COLO668 (cell line): ENCODE results near the gene PXYLP1.
"Not testable (repeated sequence)": the region's sequence is repeated elsewhere in the genome, so short reads cannot be mapped to it uniquely, and the experiment has no call there.

Source experiments
- DNase-seq: peaks from one replicate; lab custom pipeline; 2025; ENCODE audit not compliant: unreplicated experiment; lab: John Stamatoyannopoulos, UW

The PXYLP1 gene

DNA sequence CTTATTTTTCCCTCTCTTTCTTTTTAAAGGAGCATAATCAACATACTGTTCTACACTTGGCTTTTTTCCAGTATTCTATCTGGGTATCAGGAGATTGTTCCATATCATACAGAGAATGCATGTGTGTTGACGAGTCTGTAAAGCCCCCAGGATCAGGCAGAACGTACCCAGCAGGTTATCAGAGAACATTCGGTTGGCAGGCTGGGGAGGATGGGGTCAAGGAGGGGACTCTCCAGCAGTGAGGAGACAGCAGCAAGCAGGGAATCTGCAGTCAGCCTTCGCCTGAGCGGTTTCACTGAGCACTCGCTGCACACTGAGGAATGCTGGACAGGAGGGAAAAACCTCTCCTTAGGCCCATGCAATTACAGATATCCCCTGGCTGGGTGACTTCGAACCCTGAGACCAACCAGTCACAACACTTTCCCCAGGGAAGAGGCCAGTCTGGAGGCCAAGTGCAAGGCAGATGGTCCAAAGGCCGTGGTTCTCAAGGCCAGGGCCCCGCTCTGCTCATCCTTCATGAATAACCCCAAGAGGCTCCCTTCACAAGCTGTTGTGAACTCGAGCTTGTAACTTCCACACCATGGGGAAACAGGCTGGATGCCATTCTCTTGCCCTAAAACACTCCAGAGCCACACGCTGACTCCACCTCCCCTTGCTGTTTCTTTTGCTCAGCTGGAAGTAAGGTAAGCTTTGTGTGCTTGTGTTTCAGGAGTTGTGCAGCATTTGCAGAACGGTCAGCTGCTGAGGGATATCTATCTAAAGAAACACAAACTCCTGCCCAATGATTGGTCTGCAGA is 60.1 kb downstream of the PXYLP1 start:
- no peak for DNase-seq

DNA sequence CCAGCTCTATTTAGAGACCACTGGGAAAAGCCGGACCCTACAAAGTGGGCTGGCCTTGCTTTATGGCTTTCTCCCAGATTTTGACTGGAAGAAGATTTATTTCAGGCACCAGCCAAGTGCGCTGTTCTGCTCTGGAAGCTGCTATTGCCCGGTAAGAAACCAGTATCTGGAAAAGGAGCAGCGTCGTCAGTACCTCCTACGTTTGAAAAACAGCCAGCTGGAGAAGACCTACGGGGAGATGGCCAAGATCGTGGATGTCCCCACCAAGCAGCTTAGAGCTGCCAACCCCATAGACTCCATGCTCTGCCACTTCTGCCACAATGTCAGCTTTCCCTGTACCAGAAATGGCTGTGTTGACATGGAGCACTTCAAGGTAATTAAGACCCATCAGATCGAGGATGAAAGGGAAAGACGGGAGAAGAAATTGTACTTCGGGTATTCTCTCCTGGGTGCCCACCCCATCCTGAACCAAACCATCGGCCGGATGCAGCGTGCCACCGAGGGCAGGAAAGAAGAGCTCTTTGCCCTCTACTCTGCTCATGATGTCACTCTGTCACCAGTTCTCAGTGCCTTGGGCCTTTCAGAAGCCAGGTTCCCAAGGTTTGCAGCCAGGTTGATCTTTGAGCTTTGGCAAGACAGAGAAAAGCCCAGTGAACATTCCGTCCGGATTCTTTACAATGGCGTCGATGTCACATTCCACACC is 60.9 kb downstream of the PXYLP1 start:
- no peak for DNase-seq

DNA sequence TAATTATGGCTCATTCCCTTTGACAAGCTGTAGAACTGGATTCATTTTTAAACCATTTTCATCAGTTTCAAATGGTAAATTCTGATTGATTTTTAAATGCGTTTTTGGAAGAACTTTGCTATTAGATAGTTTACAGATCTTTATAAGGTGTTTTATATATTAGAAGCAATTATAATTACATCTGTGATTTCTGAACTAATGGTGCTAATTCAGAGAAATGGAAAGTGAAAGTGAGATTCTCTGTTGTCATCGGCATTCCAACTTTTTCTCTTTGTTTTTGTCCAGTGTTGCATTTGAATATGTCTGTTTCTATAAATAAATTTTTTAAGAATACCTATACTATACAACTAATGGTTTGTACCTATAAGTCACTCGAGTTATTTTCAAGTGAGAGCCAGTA is 62.7 kb downstream of the PXYLP1 start:
- DNase-seq: no peak

DNA sequence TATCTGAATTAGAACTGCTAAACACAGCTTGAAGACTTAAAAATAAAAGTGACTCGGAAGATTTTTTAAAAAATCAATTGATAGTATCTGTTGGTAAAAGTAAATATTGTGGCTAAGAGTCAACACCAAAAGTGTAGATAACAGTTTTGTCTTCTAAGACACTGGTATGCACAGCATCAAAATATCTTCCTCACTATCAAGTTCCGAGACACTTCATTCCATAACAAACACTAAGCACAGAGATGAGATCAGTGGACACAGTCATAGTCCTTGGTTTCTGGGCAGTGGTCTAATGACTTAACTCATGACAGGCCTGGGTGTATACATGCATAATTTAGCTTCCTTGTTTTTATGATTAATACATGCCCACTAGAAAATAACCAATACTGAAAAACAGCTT is 63.2 kb downstream of the PXYLP1 start:
- DNase-seq: no peak

DNA sequence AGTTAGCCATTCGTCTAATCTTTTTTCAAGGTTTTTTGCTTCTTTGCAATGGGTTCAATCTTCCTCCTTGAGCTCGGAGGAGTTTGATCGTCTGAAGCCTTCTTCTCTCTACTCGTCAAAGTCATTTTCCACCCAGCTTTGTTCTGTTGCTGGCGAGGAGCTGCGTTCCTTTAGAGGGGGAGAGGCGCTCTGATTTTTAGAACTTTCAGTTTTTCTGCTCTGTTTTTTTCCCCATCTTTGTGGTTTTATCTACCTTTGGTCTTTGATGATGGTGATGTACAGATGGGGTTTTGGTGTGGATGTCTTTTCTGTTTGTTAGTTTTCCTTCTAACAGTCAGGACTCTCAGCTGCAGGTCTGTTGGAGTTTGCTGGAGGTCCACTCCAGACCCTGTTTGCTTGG is 68.8 kb downstream of the PXYLP1 start:
- not testable (repeated sequence) for DNase-seq

DNA sequence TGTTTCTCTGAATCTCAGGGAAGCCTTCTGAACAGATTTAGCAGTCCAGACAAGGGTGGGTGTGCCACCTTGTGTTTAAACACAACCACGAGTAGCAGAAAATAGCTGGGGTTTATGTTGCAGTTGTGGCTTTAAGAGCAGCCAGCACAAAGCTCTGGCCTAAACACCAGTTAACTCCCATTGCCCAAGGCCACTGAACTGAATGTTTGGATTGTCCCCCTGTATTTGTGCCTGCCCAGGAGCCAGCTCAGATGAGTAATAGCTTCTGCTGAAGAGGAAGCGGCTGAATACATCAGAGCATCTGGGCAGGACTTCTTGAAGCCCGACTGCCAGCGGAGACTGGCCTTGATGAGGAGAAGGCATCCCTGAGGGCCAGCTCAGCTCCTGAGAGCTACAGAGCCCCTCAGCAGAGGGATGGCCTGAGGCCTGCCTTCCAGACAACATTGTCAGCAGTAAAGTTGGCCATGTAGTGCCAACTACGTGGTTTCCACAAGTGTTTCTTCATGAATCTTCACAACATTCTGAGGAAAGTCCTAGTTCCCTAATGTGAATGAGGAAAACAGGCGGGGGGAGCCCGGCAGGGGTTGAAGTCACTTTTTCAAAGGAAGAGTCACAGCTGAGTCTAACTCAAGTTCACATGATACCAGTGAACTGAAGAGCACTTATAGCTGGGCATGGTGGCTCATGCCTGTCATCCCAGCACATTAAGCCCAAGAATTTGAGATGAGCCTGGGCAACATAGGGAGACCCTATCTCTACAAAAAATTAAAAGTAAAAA is 70.9 kb downstream of the PXYLP1 start:
- DNase-seq: no peak

DNA sequence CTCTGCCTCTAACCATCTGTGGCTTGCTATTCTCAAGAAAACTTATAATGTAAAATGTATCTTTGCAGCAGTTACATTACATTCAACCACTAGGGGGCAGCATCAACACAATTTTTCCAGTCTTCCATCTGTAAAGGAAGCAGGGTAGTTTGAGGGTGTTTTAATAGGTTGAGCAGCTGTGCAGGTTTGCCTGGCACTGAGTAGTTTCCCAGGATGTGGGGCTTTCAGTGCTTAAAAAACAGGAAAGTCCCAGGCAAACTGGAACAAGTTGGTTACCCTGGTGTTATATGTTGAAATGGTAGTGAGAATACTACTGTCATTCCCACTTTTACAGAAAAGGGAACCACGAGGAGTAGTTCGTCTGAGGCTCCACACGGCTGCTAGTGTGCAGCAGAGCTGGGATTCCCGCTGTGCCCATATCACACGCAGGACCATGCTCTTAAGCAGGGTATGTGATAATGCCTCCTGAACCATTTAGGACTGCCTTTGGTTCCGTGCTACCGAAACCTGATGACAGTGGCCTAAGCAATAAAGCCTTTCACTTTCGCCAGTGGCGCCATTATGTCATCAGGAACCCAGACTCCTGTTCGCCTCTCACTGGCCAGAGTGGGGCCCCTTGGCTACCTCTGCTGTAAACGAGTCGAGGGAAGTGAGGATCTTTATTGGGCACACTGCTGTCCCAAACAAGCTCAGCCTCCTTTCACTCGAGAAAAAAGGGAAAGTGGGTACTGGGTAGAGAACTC is 72.0 kb downstream of the PXYLP1 start:
- DNase-seq: peak; percentile 34

DNA sequence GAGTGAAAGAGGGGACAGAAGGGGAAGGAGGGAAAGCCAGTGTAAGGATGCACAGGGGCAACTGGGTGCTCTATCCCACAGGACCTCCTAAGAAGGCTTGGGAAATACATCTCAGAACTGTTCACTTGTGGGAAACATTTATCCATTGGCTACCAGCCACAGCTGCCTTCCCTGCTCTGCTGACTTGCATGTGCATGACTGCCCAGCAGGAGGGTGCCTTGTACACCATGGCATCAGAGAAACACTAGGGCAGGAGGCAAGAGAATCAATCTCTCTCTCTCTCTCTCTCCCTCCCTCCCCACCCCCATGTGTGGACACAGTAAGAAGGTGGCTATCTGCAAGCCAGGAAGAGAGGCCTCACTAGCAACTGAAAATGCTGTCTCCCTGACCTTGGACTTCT is 73.8 kb downstream of the PXYLP1 start:
- DNase-seq: peak; percentile 9

DNA sequence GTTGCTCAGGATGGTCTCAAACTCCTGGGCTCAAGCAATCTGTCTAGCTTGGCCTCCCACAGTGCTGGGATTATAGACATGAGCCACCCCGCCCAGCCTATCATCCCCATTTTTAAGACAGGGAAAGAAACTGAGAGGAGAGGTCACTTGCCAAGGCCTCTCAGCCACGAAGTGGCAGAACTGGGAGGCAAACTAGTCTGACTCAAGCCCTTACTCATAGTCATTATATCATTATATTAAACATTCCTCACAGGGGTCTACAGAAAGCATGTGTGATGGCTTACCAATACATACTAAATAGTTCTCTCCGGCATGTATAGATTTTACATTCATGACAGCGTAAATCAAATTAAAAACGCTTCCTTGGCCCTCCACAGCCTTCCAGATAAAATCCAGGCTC is 74.7 kb downstream of the PXYLP1 start:
- no peak for DNase-seq

DNA sequence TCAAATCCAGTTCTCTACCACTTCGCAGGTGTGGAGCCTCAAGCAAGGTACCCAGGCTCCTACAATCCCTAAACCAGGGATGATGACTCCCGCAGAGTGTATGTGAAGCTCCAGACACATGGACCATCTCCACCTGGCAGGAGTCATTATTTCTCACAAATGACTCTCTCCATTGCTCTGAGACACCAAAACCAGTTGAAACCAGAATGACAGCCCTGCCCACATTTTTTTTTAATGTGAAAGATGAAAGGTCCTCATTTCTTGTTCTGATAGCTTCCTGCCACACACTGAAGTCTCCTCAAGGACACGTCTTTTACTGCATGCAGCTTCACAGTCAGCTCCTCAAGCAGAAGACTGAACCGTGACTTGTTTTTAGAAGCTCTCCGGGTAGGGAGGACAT is 75.3 kb downstream of the PXYLP1 start:
- DNase-seq: no peak

DNA sequence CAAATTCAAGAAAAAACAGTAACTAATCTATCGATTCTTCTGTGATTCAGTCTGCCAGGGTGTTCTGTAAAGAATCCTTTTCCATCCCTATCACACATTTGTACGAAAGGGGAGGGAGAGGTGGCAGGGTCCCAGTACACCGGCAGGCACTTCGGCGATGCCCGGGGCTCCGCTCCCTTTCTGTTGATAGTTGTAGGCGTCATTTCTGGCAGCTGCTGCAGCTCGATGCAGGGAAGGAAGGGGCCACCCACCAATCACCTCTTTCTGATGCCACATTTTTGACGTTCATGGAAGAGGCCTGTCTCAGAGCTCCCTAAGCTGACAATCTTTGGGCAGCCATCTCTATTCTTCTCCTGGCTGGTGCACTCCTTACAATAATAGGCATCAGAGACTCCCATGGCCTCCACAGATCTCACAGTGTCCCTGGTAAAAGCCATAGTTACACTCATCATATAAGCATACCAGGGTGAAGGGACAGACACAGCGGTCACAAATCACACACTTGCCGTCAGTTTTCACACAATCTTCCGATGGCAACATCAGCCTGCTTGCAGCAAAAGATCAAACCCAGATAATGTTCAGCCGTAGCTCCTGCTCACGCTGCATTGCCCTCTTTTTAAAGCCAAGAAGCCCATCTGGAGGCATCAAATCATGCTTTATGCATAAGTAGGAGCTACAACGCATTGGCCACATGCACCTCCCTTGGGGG is 75.9 kb downstream of the PXYLP1 start:
- no peak for DNase-seq

DNA sequence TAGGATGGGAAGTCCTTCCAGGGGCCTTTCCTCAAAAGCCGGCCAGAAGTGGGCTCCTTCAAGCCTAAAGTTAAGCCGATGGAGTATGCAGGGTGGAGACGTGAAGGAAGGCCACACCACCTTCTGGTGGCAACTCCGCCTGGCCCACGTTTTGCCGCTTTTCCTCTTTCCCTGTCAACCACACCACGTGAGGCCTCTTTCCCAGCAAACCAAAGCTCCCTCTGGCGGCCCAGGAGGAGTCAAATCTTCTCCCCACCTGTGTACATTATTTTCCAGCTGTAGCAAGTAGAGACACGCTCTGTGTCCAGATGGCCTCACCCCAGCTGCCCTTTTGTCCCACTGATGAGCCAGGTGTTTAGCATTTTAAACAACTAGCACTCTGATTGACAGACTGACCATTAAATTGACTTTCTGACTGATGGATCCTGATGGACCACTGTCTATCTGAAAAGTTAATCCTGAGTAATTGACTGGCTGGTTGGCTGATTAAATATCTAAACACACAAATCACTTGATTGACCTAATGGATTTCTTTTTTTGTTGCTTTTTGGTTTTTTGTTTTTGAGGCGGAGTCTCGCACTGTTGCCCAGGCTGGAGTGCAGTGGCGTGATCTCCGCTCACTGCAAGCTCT is 77.1 kb downstream of the PXYLP1 start:
- peak; percentile 80 for DNase-seq

DNA sequence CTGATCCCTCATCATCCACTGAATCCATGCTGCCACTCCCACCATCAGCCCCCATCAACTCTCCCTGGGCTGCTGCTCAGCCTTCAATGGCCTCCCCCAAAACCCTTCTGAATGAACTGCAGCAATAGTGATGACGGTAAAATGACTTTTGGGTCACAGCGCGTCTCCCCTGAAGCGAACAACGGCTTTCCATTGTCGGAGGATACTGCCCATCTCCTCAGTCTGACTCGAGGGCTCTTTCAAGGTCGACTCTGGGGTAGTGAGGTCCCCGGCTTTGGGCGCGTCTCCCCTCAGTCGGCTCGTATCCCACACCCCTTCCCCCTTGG is 79.5 kb downstream of the PXYLP1 start:
- no peak for DNase-seq

DNA sequence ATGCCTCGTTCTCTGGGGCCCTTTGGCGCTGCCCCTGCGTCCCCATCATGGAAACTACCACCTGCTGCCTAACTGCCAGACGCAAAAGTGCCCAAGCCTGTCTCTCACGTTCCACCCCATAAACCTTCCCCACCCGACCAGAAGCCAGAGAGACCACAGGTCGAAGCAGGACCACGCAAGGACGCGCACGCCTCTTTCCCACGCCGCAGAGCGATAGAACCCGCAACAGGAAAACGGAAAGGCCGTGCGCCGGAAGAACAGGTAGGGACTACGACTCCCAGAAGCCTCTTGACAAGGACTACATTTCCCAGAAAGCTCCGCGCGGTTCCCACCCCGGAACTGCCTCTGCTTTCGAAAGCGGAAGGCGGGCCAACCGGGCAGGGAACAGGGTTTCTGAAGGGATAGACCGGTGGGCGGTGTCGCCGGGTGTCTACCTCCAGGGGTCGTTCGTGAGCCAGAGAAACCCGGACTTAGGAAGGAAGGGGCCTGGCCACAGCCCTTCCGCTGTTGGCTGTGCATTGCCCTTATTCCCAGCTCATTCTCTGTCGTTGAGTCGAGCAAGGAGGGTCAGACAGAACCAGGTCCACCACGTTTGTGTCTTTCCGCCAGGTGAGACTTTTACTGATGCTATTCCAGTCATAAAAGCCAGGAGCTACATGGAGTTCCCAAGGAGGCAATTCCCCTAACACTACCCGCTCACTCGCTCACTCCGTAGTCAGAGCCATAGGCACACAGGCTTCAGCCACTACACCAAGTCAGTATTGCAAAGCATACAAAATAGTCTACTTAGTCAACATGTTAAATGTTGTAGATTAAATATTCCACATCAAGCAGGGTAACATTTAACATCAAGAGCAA is 80.1 kb downstream of the PXYLP1 start:
- DNase-seq: peak; percentile 95

DNA sequence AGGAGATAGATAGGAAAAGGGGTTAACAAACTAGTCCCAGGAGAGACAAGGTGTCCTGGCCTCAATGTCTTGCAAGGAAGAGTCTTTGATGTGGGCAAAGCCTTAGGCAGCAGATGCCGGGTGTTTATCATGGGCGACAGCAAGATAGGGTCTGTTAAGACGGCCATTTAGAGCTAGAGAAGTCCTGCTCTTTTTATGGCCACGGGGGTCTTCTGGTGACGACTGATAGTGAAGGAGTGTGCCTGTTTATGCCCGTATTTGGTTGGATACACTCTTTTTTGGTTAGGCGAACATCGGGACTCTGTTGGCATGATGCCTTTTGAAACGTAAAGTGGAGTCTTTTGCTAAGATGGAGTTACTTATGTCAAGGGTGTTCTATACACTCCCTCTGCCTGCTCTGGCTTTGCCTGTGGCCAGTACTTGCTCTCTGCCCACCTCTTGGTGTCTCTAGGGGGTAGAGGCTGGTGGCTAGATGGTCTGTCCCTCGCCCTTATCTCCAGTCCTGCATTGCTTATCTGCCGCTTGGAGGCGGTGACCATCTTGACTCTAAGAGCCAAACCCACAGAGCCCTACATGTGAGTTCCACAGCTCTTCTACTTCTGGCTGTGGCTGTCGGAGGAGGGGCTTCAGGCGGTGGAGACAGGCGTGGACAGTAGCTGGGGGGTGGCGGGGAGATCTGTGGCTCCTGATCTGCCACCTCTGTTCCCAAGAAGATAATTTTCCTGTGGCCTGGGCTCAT is 80.9 kb downstream of the PXYLP1 start:
- DNase-seq: no peak

DNA sequence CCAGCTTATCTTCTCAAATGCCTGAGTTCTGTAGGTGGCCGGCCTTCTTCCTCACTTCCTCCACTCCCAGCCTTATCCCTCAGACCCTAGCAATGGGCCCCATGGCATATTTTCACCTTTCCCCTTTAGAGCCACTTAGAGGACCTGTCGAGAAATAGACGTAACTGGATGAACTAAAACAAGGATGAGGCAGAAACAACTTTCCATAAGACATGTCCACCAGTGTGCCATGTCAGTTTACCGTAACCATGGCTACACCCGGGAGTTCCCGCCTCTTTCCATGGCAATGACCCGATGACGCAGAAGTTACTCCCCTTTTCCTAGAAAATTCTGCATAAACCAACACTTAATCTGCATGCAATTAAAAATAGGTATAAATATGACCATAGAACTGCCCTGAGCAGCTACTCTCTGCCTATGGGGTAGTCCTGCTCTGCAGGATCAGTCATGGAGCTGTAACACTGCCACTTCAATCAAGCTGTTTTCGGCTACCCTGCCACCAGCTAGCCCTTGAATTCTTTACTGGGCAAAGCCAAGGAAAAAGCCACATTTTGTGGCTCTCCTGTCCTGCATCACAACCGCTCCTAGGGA is 81.6 kb downstream of the PXYLP1 start:
- no peak for DNase-seq

DNA sequence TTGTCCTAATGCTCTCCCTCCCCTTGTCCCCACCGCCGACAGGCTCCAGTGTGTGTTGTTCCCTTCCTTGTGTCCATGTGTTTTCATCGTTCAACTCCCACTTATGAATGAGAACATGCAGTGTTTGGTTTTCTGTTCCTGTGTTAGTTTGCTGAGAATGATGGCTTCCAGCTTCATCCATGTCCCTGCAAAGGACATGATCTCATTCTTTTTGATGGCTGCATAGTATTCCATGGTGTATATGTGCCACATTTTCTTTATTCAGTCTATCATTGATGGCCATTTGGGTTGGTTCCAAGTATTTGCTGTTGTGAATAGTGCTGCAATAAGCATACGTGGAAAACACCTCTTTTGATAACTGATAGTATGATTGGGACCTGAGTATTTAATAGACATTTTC is 82.8 kb downstream of the PXYLP1 start:
- DNase-seq: not testable (repeated sequence)

DNA sequence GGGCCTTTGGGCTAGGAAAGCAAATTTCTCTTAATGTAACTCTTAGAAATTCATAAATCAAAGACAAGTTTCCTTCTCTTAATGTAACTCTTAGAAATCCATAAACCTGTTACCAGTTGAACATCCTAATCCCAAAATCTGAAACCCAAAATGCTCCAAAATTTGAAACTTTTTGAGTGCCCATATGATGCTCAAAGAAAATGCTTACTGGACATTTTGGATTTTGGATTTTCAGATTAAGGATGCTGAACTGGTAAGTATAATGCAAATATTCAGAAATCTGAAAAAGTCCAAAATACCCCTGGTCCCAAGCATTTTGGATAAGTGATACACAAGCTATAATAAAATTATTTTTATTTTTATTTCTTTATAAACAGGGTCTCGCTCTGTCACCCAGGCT is 85.2 kb downstream of the PXYLP1 start:
- no peak for DNase-seq
